T-cell (primary cell): ENCODE data around the gene FMO2. TPM values are rescaled to one million over a fixed set of nuclear protein-coding genes. Genes with fewer than 3 reads are reported as not detected.
A peak's percentile ranks its signal among the peaks of the same experiment; 100 is the strongest.
"Not testable (repeated sequence)": the region's sequence is repeated elsewhere in the genome, so short reads cannot be mapped to it uniquely, and the experiment has no call there.

Experiments used
- ATAC-seq, 4 experiments: fragments of 200-7000 bp in 3 of 4; fragments of 150-1000 bp in 1 of 4; cut with Tn5 transposase; replicated peaks in 1 of 4; 1 replicate in 3 of 4; 2 replicates in 1 of 4; pipeline ENCODE4 v1.10.0; 2021; ENCODE audit warnings: moderate library complexity in 3 of 4, mild to moderate bottlenecking in 2 of 4, moderate number of reproducible peaks in 1 of 4
- CTCF ChIA-PET, 2 donors: fragments of 300-600 bp; sonication (Branson Sonifier 250); formaldehyde crosslinking; loops; one replicate each; lab custom pipeline; 2022; ENCODE audit warnings: antibody characterized with exemption in 2 of 2; lab: Charles Lee
- POLR2A ChIA-PET, 2 donors: fragments of 300-600 bp; sonication (Branson Sonifier 250); formaldehyde crosslinking; loops; one replicate each; lab custom pipeline; 2022; ENCODE audit warnings: antibody characterized with exemption in 2 of 2; lab: Charles Lee
- DNase-seq, 35 experiments: peaks; one replicate each; pipeline versions ENCODE4 v3.0.0 to v3.0.0-alpha.2; 2013 to 2023
- H3K27ac ChIP-seq: one replicate; pipeline ENCODE4 v1.5.1; 2013; ENCODE audit warnings: low read length
- H3K27me3 ChIP-seq, 2 experiments: replicated peaks in 1 of 2; 1 replicate in 1 of 2; 2 replicates in 1 of 2; pipeline versions ENCODE4 v1.6.1 to v1.7.0; 2013; ENCODE audit warnings: low read length in 1 of 2, mixed read lengths in 1 of 2; ENCODE audit not compliant: control insufficient read depth in 2 of 2, insufficient read depth in 2 of 2; ENCODE audit errors: extremely low read depth in 1 of 2
- H3K36me3 ChIP-seq, 2 donors: 1 replicate in 1 of 2; 2 replicates in 1 of 2; pipeline versions ENCODE4 v1.6.1 to v1.7.0; 2013; ENCODE audit warnings: low read length in 1 of 2; ENCODE audit not compliant: control insufficient read depth in 2 of 2, insufficient read depth in 1 of 2; ENCODE audit errors: extremely low read depth in 1 of 2
- H3K4me1 ChIP-seq, 2 experiments: 1 replicate in 1 of 2; 2 replicates in 1 of 2; pipeline versions ENCODE4 v1.6.1 to v1.7.0; 2013; ENCODE audit warnings: low read length in 2 of 2, mixed read lengths in 1 of 2; ENCODE audit not compliant: insufficient read depth in 2 of 2, control insufficient read depth in 1 of 2; ENCODE audit errors: extremely low read depth in 1 of 2
- H3K4me3 ChIP-seq, 2 donors: 1 replicate in 1 of 2; 2 replicates in 1 of 2; pipeline versions ENCODE4 v1.5.1 to v1.7.0; 2013; ENCODE audit warnings: mild to moderate bottlenecking in 2 of 2, low read length in 1 of 2, moderate library complexity in 1 of 2; ENCODE audit not compliant: control insufficient read depth in 1 of 2; ENCODE audit errors: extremely low read depth in 1 of 2
- H3K9me3 ChIP-seq: 2 replicates; pipeline ENCODE4 v1.7.0; 2013
- H3K27ac Mint-ChIP-seq, 2 donors: one replicate each; pipeline ENCODE4 v1.8.0; 2020 to 2021; ENCODE audit warnings: mild to moderate bottlenecking in 2 of 2, mixed read lengths in 2 of 2
- H3K27me3 Mint-ChIP-seq, 2 donors: one replicate each; pipeline ENCODE4 v1.8.0; 2021 to 2022; ENCODE audit warnings: mixed read lengths in 2 of 2
- H3K36me3 Mint-ChIP-seq: one replicate; pipeline ENCODE4 v1.8.0; 2021; ENCODE audit warnings: mixed read lengths
- H3K4me1 Mint-ChIP-seq, 3 donors: one replicate each; pipeline ENCODE4 v1.8.0; 2020 to 2022; ENCODE audit warnings: mixed read lengths in 3 of 3, mild to moderate bottlenecking in 1 of 3
- H3K4me3 Mint-ChIP-seq, 3 donors: one replicate each; pipeline ENCODE4 v1.8.0; 2020 to 2022; ENCODE audit warnings: mild to moderate bottlenecking in 3 of 3, mixed read lengths in 3 of 3, moderate library complexity in 3 of 3
- H3K9me3 Mint-ChIP-seq, 3 donors: one replicate each; pipeline ENCODE4 v1.8.0; 2020 to 2022; ENCODE audit warnings: mixed read lengths in 3 of 3
- WGBS: methylation state at CpG from one replicate; pipeline ENCODE4 v1.1.5; 2013; ENCODE audit warnings: missing lambda C conversion rate; ENCODE audit not compliant: insufficient coverage; 5-methylcytosine and 5-hydroxymethylcytosine counted together
- total RNA-seq, 35 experiments: library from RNA in 6 of 35; stranded (reverse) in 6 of 35; fragments of 120-200 nt in 1 of 35; gene quantifications; one replicate each; pipeline versions ENCODE4 v1.2.1 to v1.2.4 and lab custom pipeline; 2013 to 2026

The FMO2 gene
- total RNA-seq, 5 donors from 2014 or later (not counting 1 experiment from before 2014, with no cell fraction given) = 0.38 to 0.82 (median 0.70) TPM; not detected in 2

DNA sequence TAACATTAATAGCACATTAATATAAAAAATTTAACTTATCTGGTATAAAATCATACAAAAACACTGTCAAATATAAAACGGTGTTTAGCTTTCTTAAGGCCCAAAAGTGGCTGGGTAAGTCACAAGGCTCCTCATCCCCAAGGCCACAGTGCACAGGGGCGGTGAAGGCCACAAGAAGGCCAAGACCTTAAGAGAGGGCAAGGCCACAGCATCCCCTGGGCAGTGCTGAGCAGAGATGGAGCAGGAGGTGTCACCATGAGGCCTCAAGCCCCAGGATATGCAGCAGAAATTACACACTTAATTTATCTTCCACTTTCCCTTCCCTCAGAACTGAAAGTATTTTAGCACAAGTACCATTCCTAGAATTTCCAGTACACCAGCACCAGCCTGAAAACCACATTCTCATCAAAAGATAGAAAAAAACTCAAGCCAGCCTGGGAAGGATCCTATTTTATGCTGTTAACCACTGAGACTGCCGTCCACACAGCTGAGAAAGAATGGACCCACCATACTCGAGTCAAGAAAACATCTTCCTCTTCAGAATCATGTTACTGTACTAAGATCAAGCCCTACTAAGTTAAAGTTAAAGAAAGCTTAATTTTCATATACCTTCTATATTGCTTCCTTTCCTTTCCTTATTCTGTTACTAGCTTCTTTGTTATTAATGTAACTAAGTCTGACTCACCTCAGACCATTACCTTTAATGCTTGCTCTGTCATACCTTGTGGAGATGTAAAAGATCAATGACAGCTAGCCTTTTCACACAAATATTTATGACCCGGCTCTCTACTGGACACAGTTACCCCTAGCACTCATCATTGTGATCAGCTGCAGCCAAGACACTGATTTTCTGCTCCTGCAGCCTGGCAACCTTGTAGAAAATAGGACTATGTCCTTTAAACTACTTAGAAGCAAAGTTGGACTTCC, 36.8 kb downstream of the FMO2 start:
- no peaks in the 10 kb centered on the region for H3K4me1 ChIP-seq
- Mint-ChIP-seq H3K27me3 (peaks cover 3 to 13% of the 10 kb centered on the region in 2 donors), H3K4me1 (no peaks in the 10 kb centered on the region), H3K4me3 (no peak overlapping the region), H3K9me3 (no peaks in the 10 kb centered on the region), H3K36me3 (no peaks in the 10 kb centered on the region), H3K27ac (no peak overlapping the region)
- no peaks in the 10 kb centered on the region for H3K9me3 ChIP-seq
- no CpG with 5 or more reads among the region's 5 CpGs for WGBS
- peaks cover 0 to 3% of the 10 kb centered on the region in 2 experiments for H3K27me3 ChIP-seq
- DNase-seq = no peak
- H3K27ac ChIP-seq = no peak overlapping the region
- ChIA-PET POLR2A (no interaction called here), CTCF (no interaction called here)
- no peaks in the 10 kb centered on the region for H3K36me3 ChIP-seq
- ATAC-seq = no peak
- H3K4me3 ChIP-seq = no peak overlapping the region

DNA sequence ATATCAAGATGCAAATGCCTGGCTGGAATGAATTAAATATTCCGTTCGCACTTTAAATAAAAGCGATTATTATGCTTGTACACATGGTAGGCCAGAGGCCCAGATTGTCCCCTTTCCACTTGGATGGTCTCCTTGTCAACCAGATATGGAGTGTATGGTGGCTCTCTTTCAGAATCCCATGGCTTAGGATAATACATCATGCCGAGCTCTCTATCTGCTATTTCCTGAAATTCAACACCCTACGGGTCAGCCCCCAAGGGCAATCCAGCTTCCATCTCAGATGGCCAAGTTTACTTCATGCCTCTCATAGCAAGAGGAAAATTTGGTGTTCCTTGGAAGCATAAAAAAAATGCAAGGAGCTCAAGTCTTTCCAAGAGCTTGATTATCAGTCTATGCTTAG, 37.8 kb downstream of the FMO2 start:
- H3K27me3 Mint-ChIP-seq = peaks cover 3 to 13% of the 10 kb centered on the region in 2 donors
- Histone ChIP-seq H3K27ac (no peak overlapping the region), H3K4me3 (no peak overlapping the region), H3K27me3 (peaks cover 0 to 3% of the 10 kb centered on the region in 2 experiments), H3K9me3 (no peaks in the 10 kb centered on the region), H3K36me3 (no peaks in the 10 kb centered on the region), H3K4me1 (no peaks in the 10 kb centered on the region)
- no peak for DNase-seq
- H3K4me3 Mint-ChIP-seq = no peak overlapping the region
- no peak for ATAC-seq
- H3K36me3 Mint-ChIP-seq = no peaks in the 10 kb centered on the region
- H3K4me1 Mint-ChIP-seq = no peaks in the 10 kb centered on the region
- ChIA-PET POLR2A (no interaction called here), CTCF (interaction anchor here in 1 of 2 donors (0.6 kb wide), 1 partner anchor 35 kb away, joined by 5 read pairs; no protein-coding TSS in a partner anchor)
- no peaks in the 10 kb centered on the region for H3K9me3 Mint-ChIP-seq
- WGBS = 100% methylated on average over 3 of the region's 5 CpGs
- no peak overlapping the region for H3K27ac Mint-ChIP-seq

DNA sequence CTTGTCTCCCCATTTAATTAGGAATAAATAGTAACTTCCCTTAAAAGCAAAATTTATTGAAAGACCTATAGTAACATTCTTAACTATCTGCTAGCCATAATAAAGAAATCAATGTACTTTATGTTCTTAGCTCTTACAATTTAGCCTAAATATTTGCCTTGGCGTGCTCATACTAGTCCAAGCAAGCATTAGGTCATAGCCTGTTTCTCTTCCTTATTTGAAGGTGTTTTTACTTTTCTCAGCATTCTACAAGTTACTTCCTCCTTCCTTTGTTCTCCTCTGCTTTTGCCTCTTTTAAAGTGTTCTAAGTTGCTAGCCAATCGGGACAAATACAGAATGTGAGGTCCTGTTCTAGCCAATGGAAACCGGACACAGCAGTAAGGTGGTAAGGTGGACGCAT, 39.2 kb downstream of the FMO2 start:
- H3K36me3 Mint-ChIP-seq, H3K4me1 Mint-ChIP-seq, H3K9me3 ChIP-seq, H3K4me3 ChIP-seq, H3K27me3 ChIP-seq, POLR2A ChIA-PET, H3K4me1 ChIP-seq, H3K27me3 Mint-ChIP-seq, DNase-seq, ATAC-seq, H3K27ac ChIP-seq, H3K9me3 Mint-ChIP-seq, H3K4me3 Mint-ChIP-seq, H3K27ac Mint-ChIP-seq, CTCF ChIA-PET, H3K36me3 ChIP-seq: not testable (repeated sequence)
- 97% methylated on average over 3 of the region's 4 CpGs for WGBS

DNA sequence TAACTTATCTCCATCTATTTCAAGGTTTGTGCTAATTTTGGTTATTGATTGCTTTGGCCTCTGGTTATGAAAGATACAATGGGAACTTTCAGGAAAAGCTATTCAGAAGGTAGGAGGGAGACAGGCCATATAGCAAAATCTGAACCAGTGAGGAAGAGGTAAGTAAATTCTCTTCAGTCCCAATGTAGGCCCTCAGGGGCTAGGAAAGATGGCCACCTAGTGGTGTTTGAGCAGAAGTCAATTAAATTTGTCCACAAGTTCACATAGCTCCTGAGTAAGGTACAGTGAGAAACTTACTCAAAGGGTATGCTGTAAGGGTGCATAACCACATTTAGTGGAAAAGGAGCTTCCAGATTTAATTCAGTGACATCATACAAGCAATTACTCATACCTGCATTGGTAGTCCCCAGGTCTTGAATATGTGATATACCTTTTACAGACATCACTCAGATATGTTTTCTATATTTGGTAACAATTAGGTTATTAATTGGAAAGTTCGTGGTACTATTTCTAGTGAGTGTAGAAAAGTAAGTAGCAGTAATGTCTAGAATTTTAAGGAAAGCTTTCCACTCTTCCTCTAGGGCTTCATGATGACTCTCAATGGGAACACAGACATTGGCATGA, 41.8 kb downstream of the FMO2 start:
- ChIA-PET POLR2A (no interaction called here), CTCF (interaction anchor here in 1 of 2 donors (1.1 to 1.6 kb wide), 2 partner anchors 25 to 87 kb away, joined by 4 to 11 read pairs; partner anchors contain the start of gene FMO4)
- ATAC-seq (no peak), DNase-seq (peak in 3 of 35 experiments; percentile 2 to 29 (median 2))
- Mint-ChIP-seq H3K27me3 (peaks cover 0 to 3% of the 10 kb centered on the region in 2 donors), H3K27ac (no peak overlapping the region), H3K4me3 (no peak overlapping the region), H3K4me1 (no peaks in the 10 kb centered on the region), H3K36me3 (no peaks in the 10 kb centered on the region), H3K9me3 (no peaks in the 10 kb centered on the region)
- Histone ChIP-seq H3K4me1 (no peaks in the 10 kb centered on the region), H3K9me3 (no peaks in the 10 kb centered on the region), H3K36me3 (no peaks in the 10 kb centered on the region), H3K27ac (no peak overlapping the region), H3K4me3 (no peak overlapping the region), H3K27me3 (no peaks in the 10 kb centered on the region)
- no CpG with 5 or more reads among the region's 1 CpG for WGBS

DNA sequence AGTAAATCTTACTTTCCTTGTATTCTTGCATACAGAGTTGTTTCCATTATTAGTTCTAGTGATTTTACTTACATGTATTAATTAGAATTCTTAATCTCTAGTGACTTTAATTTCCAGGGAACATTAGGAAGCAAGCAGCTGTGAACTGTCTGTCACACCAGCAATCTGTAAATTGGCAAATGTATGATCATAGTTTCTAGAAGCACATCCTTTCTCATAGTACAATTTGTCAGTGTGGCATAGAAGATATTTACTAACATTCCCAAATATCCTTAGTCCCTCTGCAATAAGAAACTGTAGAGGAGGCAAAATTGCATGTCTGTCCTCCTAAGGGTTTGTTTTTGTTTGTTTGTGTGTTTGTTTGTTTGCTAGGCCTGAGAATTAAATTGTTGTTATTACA, 46.2 kb downstream of the FMO2 start:
- no peak overlapping the region for H3K27ac ChIP-seq
- Mint-ChIP-seq H3K27ac (no peak overlapping the region), H3K4me3 (no peak overlapping the region), H3K4me1 (no peaks in the 10 kb centered on the region), H3K36me3 (no peaks in the 10 kb centered on the region), H3K9me3 (peaks cover 0 to 4% (median 4%) of the 10 kb centered on the region in 3 donors), H3K27me3 (peaks cover 15% of the 10 kb centered on the region in 2 donors)
- no peak overlapping the region for H3K4me3 ChIP-seq
- no peaks in the 10 kb centered on the region for H3K9me3 ChIP-seq
- CTCF ChIA-PET = no interaction called here
- no peaks in the 10 kb centered on the region for H3K27me3 ChIP-seq
- H3K36me3 ChIP-seq = no peaks in the 10 kb centered on the region
- POLR2A ChIA-PET = no interaction called here
- H3K4me1 ChIP-seq = no peaks in the 10 kb centered on the region
- ATAC-seq (no peak), DNase-seq (no peak)

DNA sequence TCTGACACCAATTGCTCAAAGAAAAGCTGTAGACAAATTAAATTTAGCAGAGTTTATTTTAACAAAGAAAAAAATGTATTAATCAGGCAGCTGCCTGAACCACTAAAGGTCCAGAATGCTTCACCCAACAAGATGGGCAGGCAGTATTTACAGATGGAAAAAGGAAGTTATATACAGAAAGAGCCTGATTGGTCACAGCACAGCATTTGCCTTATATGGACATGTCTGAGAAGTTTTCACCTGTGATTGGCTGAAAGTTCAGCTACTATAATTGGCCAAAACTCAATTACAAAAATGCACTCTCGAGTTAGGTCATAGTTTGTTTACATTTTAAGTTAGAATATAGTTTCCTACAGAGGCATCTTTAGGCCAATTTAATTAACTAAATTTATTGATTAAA, 48.1 kb downstream of the FMO2 start:
- ATAC-seq (no peak), DNase-seq (no peak)
- CTCF ChIA-PET = no interaction called here
- peaks cover 0 to 10% (median 4%) of the 10 kb centered on the region in 3 donors for H3K9me3 Mint-ChIP-seq
- H3K27ac Mint-ChIP-seq = no peak overlapping the region
- no CpG with 5 or more reads among the region's 1 CpG for WGBS
- no peak overlapping the region for H3K27ac ChIP-seq
- no peaks in the 10 kb centered on the region for H3K36me3 ChIP-seq
- H3K27me3 Mint-ChIP-seq = peaks cover 20 to 23% of the 10 kb centered on the region in 2 donors
- H3K9me3 ChIP-seq = no peaks in the 10 kb centered on the region
- H3K4me3 Mint-ChIP-seq = no peak overlapping the region
- H3K4me3 ChIP-seq = no peak overlapping the region
- H3K27me3 ChIP-seq = peaks cover 0 to 11% of the 10 kb centered on the region in 2 experiments
- no peaks in the 10 kb centered on the region for H3K4me1 Mint-ChIP-seq
- POLR2A ChIA-PET = no interaction called here
- H3K36me3 Mint-ChIP-seq = no peaks in the 10 kb centered on the region
- no peaks in the 10 kb centered on the region for H3K4me1 ChIP-seq
